Endothelial cell of umbilical vein (primary cell): ENCODE results near the gene CIB4.

Source experiments
- CTCF ChIP-seq, 2 donors: IDR thresholded peaks; 1 replicate in 1 of 2; 2 replicates in 1 of 2; pipeline ENCODE4 v1.5.1; 2011; ENCODE audit warnings: low read length in 2 of 2, mild to moderate bottlenecking in 2 of 2, moderate library complexity in 2 of 2, control low read depth in 1 of 2, inconsistent platforms in 1 of 2, low read depth in 1 of 2; ENCODE audit not compliant: insufficient read depth in 1 of 2; ENCODE audit errors: extremely low read depth in 1 of 2
- GATA2 ChIP-seq: IDR thresholded peaks from 2 replicates; pipeline ENCODE4 v1.7.0; 2011; ENCODE audit warnings: low read depth, mild to moderate bottlenecking, moderate library complexity, mixed read lengths, low read length; ENCODE audit not compliant: insufficient read length, insufficient read depth
- POLR2A ChIP-seq: IDR thresholded peaks from 2 replicates; pipeline ENCODE4 v1.6.1; 2012; ENCODE audit warnings: low read depth, mild to moderate bottlenecking, control low read depth, low read length

- no peak for TF ChIP-seq GATA2
- no peak for TF ChIP-seq POLR2A
- no peak for TF ChIP-seq CTCF (IDR thresholded peaks at IDR 0.05; ENCODE audit: extremely low read depth in 1 of 2, insufficient read depth in 1 of 2, low read depth in 1 of 2, low read length in 2 of 2)
Observed at GRCh38 chr2:26642429-26642828, 1.3 kb upstream of the CIB4 start.
